ENCODE data around the gene CD8B2. TPM values are rescaled to one million over a fixed set of nuclear protein-coding genes. Genes with fewer than 3 reads are reported as not detected.
"Not testable (repeated sequence)": the region's sequence is repeated elsewhere in the genome, so short reads cannot be mapped to it uniquely, and the experiment has no call there.

Gene CD8B2
- total RNA-seq, 1 donor: 0.73 TPM

GRCh38 chr2:106506002-106506687 is 19.0 kb downstream of the CD8B2 start:
- not testable (repeated sequence) for H3K4me1 ChIP-seq (ENCODE audit: insufficient read depth, low read length); H3K27me3 ChIP-seq (ENCODE audit: insufficient read depth, low read length); H3K9me3 ChIP-seq (ENCODE audit: low read depth, low read length); H3K4me3 ChIP-seq (ENCODE audit: low read length)

- H3K4me3 ChIP-seq (ENCODE audit: low read length); H3K27me3 ChIP-seq (ENCODE audit: insufficient read depth, low read length); H3K9me3 ChIP-seq (ENCODE audit: low read depth, low read length): not testable (repeated sequence)
- peaks cover 14% of the 10 kb centered on the region for H3K4me1 ChIP-seq (ENCODE audit: insufficient read depth, low read length)
Observed at GRCh38 chr2:106508660-106509373, 21.7 kb downstream of the CD8B2 start.

- H3K9me3 ChIP-seq (ENCODE audit: low read depth, low read length); H3K4me3 ChIP-seq (ENCODE audit: low read length); H3K27me3 ChIP-seq (ENCODE audit: insufficient read depth, low read length): not testable (repeated sequence)
- H3K4me1 ChIP-seq (ENCODE audit: insufficient read depth, low read length): peaks cover 14% of the 10 kb centered on the region
Observed at GRCh38 chr2:106509374-106509770, 22.2 kb downstream of the CD8B2 start.

- H3K9me3 ChIP-seq (ENCODE audit: low read depth, low read length); H3K4me3 ChIP-seq (ENCODE audit: low read length); H3K27me3 ChIP-seq (ENCODE audit: insufficient read depth, low read length): not testable (repeated sequence)
- H3K4me1 ChIP-seq (ENCODE audit: insufficient read depth, low read length): peaks cover 24% of the 10 kb centered on the region
Observed at GRCh38 chr2:106510791-106511190, 23.6 kb downstream of the CD8B2 start.

- not testable (repeated sequence) for H3K4me3 ChIP-seq (ENCODE audit: low read length); H3K9me3 ChIP-seq (ENCODE audit: low read depth, low read length); H3K27me3 ChIP-seq (ENCODE audit: insufficient read depth, low read length)
- peaks cover 24% of the 10 kb centered on the region for H3K4me1 ChIP-seq (ENCODE audit: insufficient read depth, low read length)
Observed at GRCh38 chr2:106511476-106511901, 24.3 kb downstream of the CD8B2 start.

- peaks cover 24% of the 10 kb centered on the region for H3K4me1 ChIP-seq (ENCODE audit: insufficient read depth, low read length)
- H3K9me3 ChIP-seq (ENCODE audit: low read depth, low read length); H3K27me3 ChIP-seq (ENCODE audit: insufficient read depth, low read length); H3K4me3 ChIP-seq (ENCODE audit: low read length): not testable (repeated sequence)
Observed at GRCh38 chr2:106511934-106512333, 24.8 kb downstream of the CD8B2 start.

GRCh38 chr2:106513391-106513790 is 26.2 kb downstream of the CD8B2 start:
- H3K27me3 ChIP-seq (ENCODE audit: insufficient read depth, low read length); H3K9me3 ChIP-seq (ENCODE audit: low read depth, low read length); H3K4me3 ChIP-seq (ENCODE audit: low read length): not testable (repeated sequence)
- H3K4me1 ChIP-seq (ENCODE audit: insufficient read depth, low read length): peaks cover 24% of the 10 kb centered on the region

GRCh38 chr2:106514827-106515226 is 27.7 kb downstream of the CD8B2 start:
- not testable (repeated sequence) for H3K4me3 ChIP-seq (ENCODE audit: low read length); H3K27me3 ChIP-seq (ENCODE audit: insufficient read depth, low read length); H3K9me3 ChIP-seq (ENCODE audit: low read depth, low read length)
- peaks cover 24% of the 10 kb centered on the region for H3K4me1 ChIP-seq (ENCODE audit: insufficient read depth, low read length)

GRCh38 chr2:106516436-106516835 is 29.3 kb downstream of the CD8B2 start:
- Histone ChIP-seq H3K4me3 (ENCODE audit: low read length) (no peak overlapping the region), H3K27me3 (ENCODE audit: insufficient read depth, low read length) (no peaks in the 10 kb centered on the region), H3K4me1 (ENCODE audit: insufficient read depth, low read length) (peaks cover 20% of the 10 kb centered on the region), H3K9me3 (ENCODE audit: low read depth, low read length) (no peaks in the 10 kb centered on the region)

GRCh38 chr2:106516864-106517263 is 29.7 kb downstream of the CD8B2 start:
- Histone ChIP-seq H3K4me3 (ENCODE audit: low read length) (no peak overlapping the region), H3K4me1 (ENCODE audit: insufficient read depth, low read length) (peaks cover 19% of the 10 kb centered on the region), H3K9me3 (ENCODE audit: low read depth, low read length) (no peaks in the 10 kb centered on the region), H3K27me3 (ENCODE audit: insufficient read depth, low read length) (no peaks in the 10 kb centered on the region)

- H3K4me3 ChIP-seq (ENCODE audit: low read length): no peak overlapping the region
- H3K27me3 ChIP-seq (ENCODE audit: insufficient read depth, low read length): no peaks in the 10 kb centered on the region
- H3K4me1 ChIP-seq (ENCODE audit: insufficient read depth, low read length): peaks cover 14% of the 10 kb centered on the region
- H3K9me3 ChIP-seq (ENCODE audit: low read depth, low read length): no peaks in the 10 kb centered on the region
Observed at GRCh38 chr2:106517329-106517728, 30.2 kb downstream of the CD8B2 start.

GRCh38 chr2:106519767-106520166 is 32.6 kb downstream of the CD8B2 start:
- Histone ChIP-seq H3K4me3 (ENCODE audit: low read length) (no peak overlapping the region), H3K4me1 (ENCODE audit: insufficient read depth, low read length) (peaks cover 9% of the 10 kb centered on the region), H3K9me3 (ENCODE audit: low read depth, low read length) (no peaks in the 10 kb centered on the region), H3K27me3 (ENCODE audit: insufficient read depth, low read length) (no peaks in the 10 kb centered on the region)

- Histone ChIP-seq H3K9me3 (ENCODE audit: low read depth, low read length) (no peaks in the 10 kb centered on the region), H3K27me3 (ENCODE audit: insufficient read depth, low read length) (no peaks in the 10 kb centered on the region), H3K4me3 (ENCODE audit: low read length) (no peak overlapping the region), H3K4me1 (ENCODE audit: insufficient read depth, low read length) (no peaks in the 10 kb centered on the region)
Observed at GRCh38 chr2:106521016-106521415, 33.9 kb downstream of the CD8B2 start.

GRCh38 chr2:106523976-106524665 is 37.0 kb downstream of the CD8B2 start:
- no peaks in the 10 kb centered on the region for H3K9me3 ChIP-seq (ENCODE audit: low read depth, low read length)
- peaks cover 8% of the 10 kb centered on the region for H3K4me1 ChIP-seq (ENCODE audit: insufficient read depth, low read length)
- no peaks in the 10 kb centered on the region for H3K27me3 ChIP-seq (ENCODE audit: insufficient read depth, low read length)
- no peak overlapping the region for H3K4me3 ChIP-seq (ENCODE audit: low read length)

GRCh38 chr2:106530866-106531265 is 43.7 kb downstream of the CD8B2 start:
- no peak overlapping the region for H3K4me3 ChIP-seq (ENCODE audit: low read length)
- no peaks in the 10 kb centered on the region for H3K27me3 ChIP-seq (ENCODE audit: insufficient read depth, low read length)
- no peaks in the 10 kb centered on the region for H3K9me3 ChIP-seq (ENCODE audit: low read depth, low read length)
- peaks cover 18% of the 10 kb centered on the region for H3K4me1 ChIP-seq (ENCODE audit: insufficient read depth, low read length)
